ENCODE measurements around the gene ARHGEF17.

Gene ARHGEF17

GRCh38 chr11:73360743-73361369 lies 52.8 kb downstream of the ARHGEF17 start:
- Mint-ChIP-seq H3K27me3 (no peaks in the 10 kb centered on the region), H3K9me3 (no peaks in the 10 kb centered on the region), H3K36me3 (no peaks in the 10 kb centered on the region), H3K27ac (no peak overlapping the region), H3K4me3 (no peak overlapping the region), H3K4me1 (peaks cover 6% of the 10 kb centered on the region)
- CTCF ChIA-PET, result interaction anchor here (0.7 to 9.2 kb wide), 12 partner anchors 10 to 194 kb away, joined by 3 to 82 read pairs (median 4); no protein-coding TSS in a partner anchor
- DNase-seq, result no peak

- H3K4me3 Mint-ChIP-seq, result no peak overlapping the region
- peaks cover 7% of the 10 kb centered on the region for H3K36me3 Mint-ChIP-seq
- DNase-seq, result no peak
- H3K27me3 Mint-ChIP-seq, result no peaks in the 10 kb centered on the region
- peaks cover 18% of the 10 kb centered on the region for H3K4me1 Mint-ChIP-seq
- CTCF ChIA-PET, result interaction anchor here (0.6 to 9.2 kb wide), 3 partner anchors 12 to 362 kb away, joined by 3 to 82 read pairs (median 12); no protein-coding TSS in a partner anchor
- no peak overlapping the region for H3K27ac Mint-ChIP-seq
- no peaks in the 10 kb centered on the region for H3K9me3 Mint-ChIP-seq
Measured at GRCh38 chr11:73361953-73362776, 54.1 kb downstream of the ARHGEF17 start.

GRCh38 chr11:73363147-73363546 lies 55.1 kb downstream of the ARHGEF17 start:
- H3K4me1 Mint-ChIP-seq, result peaks cover 28% of the 10 kb centered on the region
- H3K4me3 Mint-ChIP-seq, result no peak overlapping the region
- no peak for DNase-seq
- CTCF ChIA-PET, result interaction anchor here (1.9 to 9.2 kb wide), 2 partner anchors 13 to 30 kb away, joined by 5 to 82 read pairs; no protein-coding TSS in a partner anchor
- no peaks in the 10 kb centered on the region for H3K27me3 Mint-ChIP-seq
- no peaks in the 10 kb centered on the region for H3K9me3 Mint-ChIP-seq
- no peak overlapping the region for H3K27ac Mint-ChIP-seq
- peaks cover 7% of the 10 kb centered on the region for H3K36me3 Mint-ChIP-seq

- no peaks in the 10 kb centered on the region for H3K27me3 Mint-ChIP-seq
- CTCF ChIA-PET, result interaction anchor here (0.9 to 9.2 kb wide), 3 partner anchors 10 to 59 kb away, joined by 3 to 82 read pairs (median 3); no protein-coding TSS in a partner anchor
- H3K4me3 Mint-ChIP-seq, result peak overlapping the region; percentile 8
Measured at GRCh38 chr11:73365352-73366264, 57.5 kb downstream of the ARHGEF17 start.

GRCh38 chr11:73366265-73366610 lies 58.2 kb downstream of the ARHGEF17 start:
- DNase-seq, result peak; percentile 66
- peaks cover 7% of the 10 kb centered on the region for H3K36me3 Mint-ChIP-seq
- H3K27me3 Mint-ChIP-seq, result no peaks in the 10 kb centered on the region
- peak overlapping the region; percentile 90 for H3K27ac Mint-ChIP-seq
- CTCF ChIA-PET, result interaction anchor here (1.5 to 9.2 kb wide), 2 partner anchors 11 to 16 kb away, joined by 3 to 82 read pairs; no protein-coding TSS in a partner anchor
- H3K4me1 Mint-ChIP-seq, result peaks cover 28% of the 10 kb centered on the region
- H3K9me3 Mint-ChIP-seq, result no peaks in the 10 kb centered on the region
- H3K4me3 Mint-ChIP-seq, result peak overlapping the region; percentile 8

More at GRCh38 chr11:73365352-73366264, 57.5 kb downstream of the ARHGEF17 start:
- peaks cover 28% of the 10 kb centered on the region for H3K4me1 Mint-ChIP-seq
- peak overlapping the region; percentile 90 for H3K27ac Mint-ChIP-seq
- no peak for DNase-seq
- H3K36me3 Mint-ChIP-seq, result peaks cover 7% of the 10 kb centered on the region
- no peaks in the 10 kb centered on the region for H3K9me3 Mint-ChIP-seq

GRCh38 chr11:73366953-73367352 lies 58.9 kb downstream of the ARHGEF17 start:
- H3K4me1 Mint-ChIP-seq, result peaks cover 28% of the 10 kb centered on the region
- DNase-seq, result no peak
- no peak overlapping the region for H3K4me3 Mint-ChIP-seq
- H3K27ac Mint-ChIP-seq, result peak overlapping the region; percentile 90
- CTCF ChIA-PET, result interaction anchor here (0.7 to 9.2 kb wide), 2 partner anchors 17 to 130 kb away, joined by 3 to 82 read pairs; no protein-coding TSS in a partner anchor
- no peaks in the 10 kb centered on the region for H3K9me3 Mint-ChIP-seq
- H3K36me3 Mint-ChIP-seq, result peaks cover 7% of the 10 kb centered on the region
- peaks cover 4% of the 10 kb centered on the region for H3K27me3 Mint-ChIP-seq

- no peak overlapping the region for H3K27ac Mint-ChIP-seq
- no peak for DNase-seq
- peaks cover 28% of the 10 kb centered on the region for H3K4me1 Mint-ChIP-seq
- H3K4me3 Mint-ChIP-seq, result no peak overlapping the region
- no peaks in the 10 kb centered on the region for H3K9me3 Mint-ChIP-seq
- H3K27me3 Mint-ChIP-seq, result peaks cover 4% of the 10 kb centered on the region
- CTCF ChIA-PET, result interaction anchor here (0.7 to 9.2 kb wide), 2 partner anchors 17 to 131 kb away, joined by 3 to 82 read pairs; no protein-coding TSS in a partner anchor
- H3K36me3 Mint-ChIP-seq, result peaks cover 7% of the 10 kb centered on the region
Measured at GRCh38 chr11:73367482-73368024, 59.5 kb downstream of the ARHGEF17 start.

GRCh38 chr11:73372375-73372993 lies 64.4 kb downstream of the ARHGEF17 start:
- DNase-seq, result no peak
- no peak overlapping the region for H3K4me3 Mint-ChIP-seq
- H3K27me3 Mint-ChIP-seq, result peaks cover 4% of the 10 kb centered on the region
- CTCF ChIA-PET, result interaction anchor here (1.0 to 3.1 kb wide), 3 partner anchors 13 to 186 kb away, joined by 3 to 18 read pairs (median 3); no protein-coding TSS in a partner anchor
- no peak overlapping the region for H3K27ac Mint-ChIP-seq
- H3K36me3 Mint-ChIP-seq, result peaks cover 5% of the 10 kb centered on the region
- peaks cover 24% of the 10 kb centered on the region for H3K4me1 Mint-ChIP-seq
- H3K9me3 Mint-ChIP-seq, result no peaks in the 10 kb centered on the region

- Mint-ChIP-seq H3K4me3 (no peak overlapping the region), H3K9me3 (no peaks in the 10 kb centered on the region), H3K27ac (peak overlapping the region; percentile 64), H3K4me1 (peaks cover 33% of the 10 kb centered on the region), H3K36me3 (peaks cover 5% of the 10 kb centered on the region), H3K27me3 (peaks cover 4% of the 10 kb centered on the region)
- no peak for DNase-seq
- CTCF ChIA-PET, result interaction anchor here (1.1 to 4.9 kb wide), 3 partner anchors 14 to 23 kb away, joined by 3 to 22 read pairs (median 6); no protein-coding TSS in a partner anchor
Measured at GRCh38 chr11:73374151-73374550, 66.1 kb downstream of the ARHGEF17 start.

- peaks cover 43% of the 10 kb centered on the region for H3K4me1 Mint-ChIP-seq
- H3K27ac Mint-ChIP-seq, result peak overlapping the region; percentile 87
- peaks cover 4% of the 10 kb centered on the region for H3K27me3 Mint-ChIP-seq
- no peaks in the 10 kb centered on the region for H3K9me3 Mint-ChIP-seq
- peaks cover 5% of the 10 kb centered on the region for H3K36me3 Mint-ChIP-seq
- CTCF ChIA-PET, result interaction anchor here (1.0 to 4.9 kb wide), 2 partner anchors 24 to 285 kb away, joined by 4 to 22 read pairs; no protein-coding TSS in a partner anchor
- peak overlapping the region; percentile 92 for H3K4me3 Mint-ChIP-seq
- no peak for DNase-seq
Measured at GRCh38 chr11:73375830-73376159, 67.7 kb downstream of the ARHGEF17 start.

GRCh38 chr11:73376160-73376802 lies 68.2 kb downstream of the ARHGEF17 start, which contains the start of gene RELT:
Gene RELT (plus strand): TSS chr11:73376399. CDS start chr11:73389137, 12,738 bp downstream.
- H3K27ac Mint-ChIP-seq, result peak within 1 kb of the TSS; percentile 91
- H3K36me3 Mint-ChIP-seq, result peaks cover 5% of the 10 kb centered on the region
- H3K4me1 Mint-ChIP-seq, result peaks cover 46% of the 10 kb centered on the region
- peak within 1 kb of the TSS; percentile 92 for H3K4me3 Mint-ChIP-seq
- DNase-seq, result peak; percentile 93
- no peaks in the 10 kb centered on the region for H3K9me3 Mint-ChIP-seq
- CTCF ChIA-PET, result interaction anchor here (1.0 to 4.9 kb wide), 2 partner anchors 25 to 284 kb away, joined by 4 to 22 read pairs; no protein-coding TSS in a partner anchor
- H3K27me3 Mint-ChIP-seq, result peaks cover 4% of the 10 kb centered on the region
